Psoas muscle (tissue), 8 donors: ENCODE results near the gene C3orf20. TPM values are rescaled to one million over a fixed set of nuclear protein-coding genes. Genes with fewer than 3 reads are reported as not detected.
A peak's percentile ranks its signal among the peaks of the same experiment; 100 is the strongest.
"Not testable (repeated sequence)": the region's sequence is repeated elsewhere in the genome, so short reads cannot be mapped to it uniquely, and the experiment has no call there.

Source experiments
- ATAC-seq, 4 donors: fragments of 200-7000 bp; cut with Tn5 transposase; one replicate each; pipeline ENCODE4 v1.9.1; 2020; ENCODE audit warnings: moderate library complexity in 3 of 4, mild to moderate bottlenecking in 2 of 4
- DNase-seq, 2 donors: peaks; one replicate each; pipeline ENCODE4 v3.0.0-alpha.2; 2020
- H3K27ac ChIP-seq: fragments of 200-600 bp; one replicate; pipeline ENCODE4 v1.8.0; 2022
- H3K27me3 ChIP-seq, 3 donors: fragments of 200-600 bp in 1 of 3; one replicate each; pipeline versions ENCODE4 v1.6.1 to v1.8.0; 2013 to 2022; ENCODE audit warnings: low read length in 2 of 3, mild to moderate bottlenecking in 2 of 3, moderate library complexity in 1 of 3; ENCODE audit not compliant: insufficient read depth in 3 of 3
- H3K36me3 ChIP-seq, 2 donors: fragments of 200-600 bp in 1 of 2; one replicate each; pipeline versions ENCODE4 v1.6.1 to v1.8.0; 2013 to 2022; ENCODE audit warnings: low read depth in 1 of 2, mild to moderate bottlenecking in 1 of 2, moderate library complexity in 1 of 2; ENCODE audit not compliant: insufficient read depth in 1 of 2
- H3K4me1 ChIP-seq: fragments of 200-600 bp; one replicate; pipeline ENCODE4 v1.8.0; 2022
- H3K4me3 ChIP-seq: fragments of 200-600 bp; one replicate; pipeline ENCODE4 v1.8.0; 2022; ENCODE audit warnings: mild to moderate bottlenecking
- H3K9me3 ChIP-seq: fragments of 200-600 bp; one replicate; pipeline ENCODE4 v1.8.0; 2022
- CTCF ChIP-seq: fragments of 200-600 bp; IDR thresholded peaks from one replicate; pipeline ENCODE4 v1.8.0; 2022; ENCODE audit warnings: antibody characterized with exemption
- WGBS, 3 donors: extraction: QIAGEN DNeasy Blood & Tissue Kit; methylation state at CpG; one replicate each; pipeline versions ENCODE4 v1.1.6 to v1.1.7; 2013; 5-methylcytosine and 5-hydroxymethylcytosine counted together
- intact Hi-C, 2 donors: fragments of 100-400 bp; cut with DNase I; formaldehyde crosslinking; loops; one replicate each; pipeline versions ENCODE4 v1.11.0 to v1.14.2; 2022
- polyA plus RNA-seq, 3 donors: library from polyadenylated mRNA; stranded (reverse); fragments of 200-250 nt; gene quantifications; one replicate each; pipeline ENCODE4 v1.2.3, GENCODE V29; 2013
- total RNA-seq, 4 donors: library from RNA; stranded (reverse); fragmentation: NEBNext Ultra II Directional in 2 of 4; extraction: Animal tissue kit (Norgen Biotek cat#: 25700) in 2 of 4; gene quantifications; one replicate each; pipeline versions ENCODE4 v1.2.1 to v1.2.4, GENCODE V29; 2021 to 2023
- donor health status: healthy with polysubstance abuse.
- donor health status: DM: no; HTN: no; CAD: no; lungs with moderate emphysema.
- donor health status: Bipolar disorder and iron deficiency.
- donor health status: healthy.
- donor health status: DM: yes; HTN: yes; CAD: no.
- donor health status: DM: no; HTN: no; CAD: no.
- donor health status: DM: no; HTN: no; CAD: no.
- donor health status: DM: yes; HTN: yes; CAD: no.

C3orf20 gene
- total and polyA plus RNA-seq, 7 donors: 0.01 to 0.38 (median 0.09) TPM; not detected in 2

- ATAC-seq: peak; percentile 98 to 99 (median 98)
- DNase-seq: peak; percentile 92 to 96
- H3K4me1 ChIP-seq: peaks cover 31% of the 10 kb centered on the region
- no peaks in the 10 kb centered on the region for H3K27me3 ChIP-seq
- intact Hi-C loops: loop anchor here in 1 of 2 donors (10.0 kb wide), 1 partner anchor 403 kb away; no protein-coding TSS in a partner anchor
- WGBS, 3 donors: 0% methylated on average over 47 of the region's 47 CpGs
- H3K9me3 ChIP-seq: no peaks in the 10 kb centered on the region
- peaks cover 0 to 30% of the 10 kb centered on the region in 2 donors for H3K36me3 ChIP-seq
- H3K27ac ChIP-seq: peak within 1 kb of the TSS; percentile 88
- peak within 1 kb of the TSS; percentile 95 for H3K4me3 ChIP-seq
- no peak for TF ChIP-seq CTCF
These were observed 23.3 kb upstream of the C3orf20 start, which contains the start of gene CCDC174 for GRCh38 chr3:14651440-14652251. CCDC174 (plus strand) TSS chr3:14651762; CDS start chr3:14651837, 75 bp downstream.

GRCh38 chr3:14652360-14652907 lies 22.5 kb upstream of the C3orf20 start:
- intact Hi-C loops: loop anchor here in 1 of 2 donors (10.0 kb wide), 1 partner anchor 402 kb away; no protein-coding TSS in a partner anchor
- peak overlapping the region; percentile 88 for H3K27ac ChIP-seq
- not testable (repeated sequence) for H3K9me3 ChIP-seq, H3K27me3 ChIP-seq, DNase-seq
- peak overlapping the region; percentile 95 for H3K4me3 ChIP-seq
- peaks cover 31% of the 10 kb centered on the region for H3K4me1 ChIP-seq
- H3K36me3 ChIP-seq: peaks cover 2 to 38% of the 10 kb centered on the region in 2 donors
- WGBS, 3 donors: 77 to 83% (median 78%) methylated on average over 18 to 21 of the region's 21 CpGs
- peak in 1 of 4 donors; percentile 5 for ATAC-seq

GRCh38 chr3:14657579-14657978 lies 17.4 kb upstream of the C3orf20 start:
- Histone ChIP-seq H3K4me3 (no peak overlapping the region), H3K27ac (no peak overlapping the region), H3K9me3 (no peaks in the 10 kb centered on the region), H3K27me3 (no peaks in the 10 kb centered on the region), H3K4me1 (peaks cover 15% of the 10 kb centered on the region), H3K36me3 (peaks cover 8 to 89% of the 10 kb centered on the region in 2 donors)
- TF ChIP-seq CTCF: no peak
- intact Hi-C loops: loop anchor here in 1 of 2 donors (10.0 kb wide), 1 partner anchor 397 kb away; no protein-coding TSS in a partner anchor
- ATAC-seq: no peak
- 69 to 94% (median 85%) methylated on average over 2 of the region's 2 CpGs for WGBS, 3 donors
- no peak for DNase-seq

GRCh38 chr3:14658978-14659377 lies 16.0 kb upstream of the C3orf20 start:
- Histone ChIP-seq H3K27me3 (no peaks in the 10 kb centered on the region), H3K27ac (no peak overlapping the region), H3K4me3 (no peak overlapping the region), H3K9me3 (no peaks in the 10 kb centered on the region), H3K4me1 (peaks cover 1% of the 10 kb centered on the region), H3K36me3 (peaks cover 8 to 98% of the 10 kb centered on the region in 2 donors)
- TF ChIP-seq CTCF: no peak
- ATAC-seq (no peak), DNase-seq (no peak)
- intact Hi-C loops: loop anchor here in 1 of 2 donors (10.0 kb wide), 1 partner anchor 396 kb away; no protein-coding TSS in a partner anchor
- 92 to 97% (median 97%) methylated on average over 2 of the region's 2 CpGs for WGBS, 3 donors

- H3K27me3 ChIP-seq: no peaks in the 10 kb centered on the region
- 69 to 82% (median 80%) methylated on average over 4 of the region's 4 CpGs for WGBS, 3 donors
- ATAC-seq: no peak
- no peak overlapping the region for H3K4me3 ChIP-seq
- intact Hi-C loops: loop anchor here (5.0 to 10.0 kb wide), 2 partner anchors 546 to 586 kb away; no protein-coding TSS in a partner anchor
- H3K36me3 ChIP-seq: peaks cover 15 to 100% of the 10 kb centered on the region in 2 donors
- H3K27ac ChIP-seq: no peak overlapping the region
- no peak for TF ChIP-seq CTCF
- H3K4me1 ChIP-seq: no peaks in the 10 kb centered on the region
- no peaks in the 10 kb centered on the region for H3K9me3 ChIP-seq
- no peak for DNase-seq
These were observed 14.0 kb upstream of the C3orf20 start for GRCh38 chr3:14660942-14661341.
